HepG2 (cell line): ENCODE data around the gene ZMIZ1. TPM values are rescaled to one million over a fixed set of nuclear protein-coding genes. Genes with fewer than 3 reads are reported as not detected.

Source experiments
- ASH2L ChIP-seq: fragments of 300-600, 200-600 bp; sonication (generic); IDR thresholded peaks from 2 replicates; pipeline ENCODE4 v1.7.0; 2017; ENCODE audit warnings: low read depth, mild to moderate bottlenecking, moderate library complexity, mixed read lengths, low read length; ENCODE audit not compliant: insufficient read length
- BRD4 ChIP-seq: sonication (generic); formaldehyde crosslinking; IDR thresholded peaks from 2 replicates; pipeline ENCODE4 v1.4.0; 2020; ENCODE audit warnings: missing genetic modification reagents
- HNF1A ChIP-seq, 2 experiments: sonication (generic) in 1 of 2; formaldehyde crosslinking in 1 of 2; IDR thresholded peaks; 2 replicates each; pipeline versions ENCODE4 v1.4.0 to v1.6.1; 2016 to 2020; ENCODE audit warnings: borderline replicate concordance in 1 of 2, low read depth in 1 of 2, mild to moderate bottlenecking in 1 of 2, missing genetic modification reagents in 1 of 2
- NFE2L1 ChIP-seq: sonication (generic); formaldehyde crosslinking; IDR thresholded peaks from 2 replicates; pipeline ENCODE4 v1.4.0; 2020; ENCODE audit warnings: missing genetic modification reagents, mild to moderate bottlenecking, borderline replicate concordance
- PHF21A ChIP-seq: sonication (generic); formaldehyde crosslinking; IDR thresholded peaks from 2 replicates; pipeline ENCODE4 v1.5.0; 2020; ENCODE audit warnings: mild to moderate bottlenecking, missing genetic modification reagents
- POLR2AphosphoS5 ChIP-seq: IDR thresholded peaks from 2 replicates; pipeline ENCODE4 v1.6.1; 2012; ENCODE audit warnings: low read depth, low read length
- TERF1 ChIP-seq: sonication (generic); formaldehyde crosslinking; IDR thresholded peaks from 2 replicates; pipeline ENCODE4 v1.8.0; 2022; ENCODE audit warnings: mild to moderate bottlenecking, missing genetic modification reagents, moderate library complexity
- TP53 ChIP-seq: sonication (generic); formaldehyde crosslinking; conservative IDR thresholded peaks from 2 replicates; pipeline ENCODE4 v1.4.0; 2020; ENCODE audit warnings: missing genetic modification reagents
- YEATS4 ChIP-seq: sonication (generic); formaldehyde crosslinking; IDR thresholded peaks from 2 replicates; pipeline ENCODE4 v1.4.0; 2020; ENCODE audit warnings: missing genetic modification reagents, borderline replicate concordance
- ZBTB39 ChIP-seq: sonication (generic); formaldehyde crosslinking; IDR thresholded peaks from 2 replicates; pipeline ENCODE4 v1.5.0; 2020; ENCODE audit warnings: missing genetic modification reagents
- ZNF7 ChIP-seq: IDR thresholded peaks from 2 replicates; pipeline ENCODE4 v1.6.1; 2016; ENCODE audit warnings: missing biosample characterization, missing genetic modification reagents
- ZNF710 ChIP-seq: sonication (generic); formaldehyde crosslinking; IDR thresholded peaks from 2 replicates; pipeline ENCODE4 v1.5.0; 2020; ENCODE audit warnings: mild to moderate bottlenecking, missing genetic modification reagents, borderline replicate concordance
- ZNF788 ChIP-seq: sonication (generic); formaldehyde crosslinking; IDR thresholded peaks from 2 replicates; pipeline ENCODE4 v1.5.0; 2020; ENCODE audit warnings: mild to moderate bottlenecking, missing genetic modification reagents, borderline replicate concordance
- ZNF878 ChIP-seq: sonication (generic); formaldehyde crosslinking; IDR thresholded peaks from 2 replicates; pipeline ENCODE4 v1.8.1; 2023; ENCODE audit warnings: mild to moderate bottlenecking, missing genetic modification reagents, moderate library complexity
- ZUFSP ChIP-seq: sonication (generic); formaldehyde crosslinking; IDR thresholded peaks from 2 replicates; pipeline ENCODE4 v1.9.0; 2021; ENCODE audit warnings: missing genetic modification reagents, mild to moderate bottlenecking, borderline replicate concordance
- polyA plus RNA-seq, 8 experiments: library from polyadenylated mRNA; depleted of rRNA in 3 of 8; stranded (reverse) in 7 of 8; unstranded in 1 of 8; fragments of >200 nt; fragmentation: Illumina TruSeq in 4 of 8; extraction: Trizol in 4 of 8; gene quantifications; 2 replicates each; pipeline versions ENCODE4 v1.2.1 to v1.2.3, GENCODE V29; 2011 to 2016; ENCODE audit warnings: low read depth in 4 of 8, missing spikeins in 1 of 8, mixed read lengths in 1 of 8; ENCODE audit not compliant: insufficient read depth in 1 of 8
- total RNA-seq, 5 experiments: library from RNA; depleted of rRNA; stranded (reverse); fragments of >200 nt; fragmentation: Illumina TruSeq; extraction: Trizol; gene quantifications; 2 replicates each; pipeline ENCODE4 v1.2.3, GENCODE V29; 2016; ENCODE audit warnings: low read depth in 1 of 5

The ZMIZ1 gene
- total and polyA plus RNA-seq, 2 of the 13 experiments (the other 11 are each of a cell fraction or from before 2014, with no cell fraction given): 5.3 to 10.2 TPM

GRCh38 chr10:79084012-79084971, 15.5 kb downstream of the ZMIZ1 start (continued):
- TF ChIP-seq HNF1A (IDR thresholded peaks at IDR 0.05; ENCODE audit: low read depth) (0 out of 2 replicates have a peak, but pooled peaks have one; percentile 19), HNF1A (CRISPR knock-in tag; IDR thresholded peaks at IDR 0.05; ENCODE audit: borderline replicate concordance) (no peak), ZNF788 (0 out of 2 replicates have a peak, but pooled peaks have one; percentile 38), TERF1 (no peak), YEATS4 (no peak), ZNF710 (peak; percentile 41; the same call in 1 of the 2 replicates), NFE2L1 (CRISPR knock-in tag) (no peak), ZNF7 (0 out of 2 replicates have a peak, but pooled peaks have one; percentile 6), BRD4 (CRISPR knock-in tag) (no peak), POLR2AphosphoS5 (no peak), TP53 (CRISPR knock-in tag) (no peak), PHF21A (CRISPR knock-in tag) (peak; percentile 66; the same call in 1 of the 2 replicates), ZUFSP (CRISPR knock-in tag) (no peak), ZNF878 (CRISPR knock-in tag) (peak; percentile 49; the same call in 1 of the 2 replicates), ZBTB39 (CRISPR knock-in tag) (no peak), ASH2L (peak; percentile 28)
